H1 (cell line): ENCODE results near the gene ARRB1. TPM values are rescaled to one million over a fixed set of nuclear protein-coding genes. Genes with fewer than 3 reads are reported as not detected.

Source experiments
- EZH2 ChIP-seq: fragments of 200-600 bp; sonication (generic); IDR thresholded peaks from 2 replicates; pipeline ENCODE4 v1.7.1; 2012; ENCODE audit warnings: low read depth, mild to moderate bottlenecking, moderate library complexity, low read length, inconsistent platforms; ENCODE audit not compliant: severe bottlenecking
- SP4 ChIP-seq: IDR thresholded peaks from 2 replicates; pipeline ENCODE4 v1.6.1; 2012; ENCODE audit warnings: low read length, inconsistent platforms
- TAF1 ChIP-seq: IDR thresholded peaks from 2 replicates; pipeline ENCODE4 v1.6.1; 2011; ENCODE audit warnings: mild to moderate bottlenecking, low read depth, low read length
- TBP ChIP-seq: IDR thresholded peaks from 2 replicates; pipeline ENCODE4 v1.6.1; 2011; ENCODE audit warnings: low read depth, low read length, improper control_type of control experiment
- polyA plus RNA-seq, 7 experiments: library from polyadenylated mRNA; depleted of rRNA in 3 of 7; stranded (reverse) in 5 of 7; unstranded in 2 of 7; fragments of >200 nt in 5 of 7; fragments of 200-250 nt in 2 of 7; gene quantifications; 1 replicate in 5 of 7; 2 replicates in 1 of 7; 4 replicates in 1 of 7; pipeline versions ENCODE4 v1.2.1 to v1.2.3, GENCODE V29; 2011 to 2013; ENCODE audit warnings: missing spikeins in 2 of 7, mixed read lengths in 2 of 7
- total RNA-seq: library from RNA; stranded (reverse); fragmentation: NEBNext Ultra II Directional; extraction: Animal tissue kit (Norgen Biotek cat#: 25700); gene quantifications from 2 replicates; pipeline ENCODE4 v1.2.1, GENCODE V29; 2021

ARRB1 gene
- total and polyA plus RNA-seq, 2 of the 8 experiments (the other 6 are each of a cell fraction or from before 2014, with no cell fraction given) = 9.4 to 31.8 TPM

GRCh38 chr11:75291741-75292140 is 59.7 kb downstream of the ARRB1 start (continued):
- TF ChIP-seq SP4 (no peak), EZH2 (no peak), TBP (no peak), TAF1 (no peak)
